WTC11 (cell line): Measurements from ENCODE around the gene ZNF440. TPM values are rescaled to one million over a fixed set of nuclear protein-coding genes. Genes with fewer than 3 reads are reported as not detected.
"Not testable (repeated sequence)": the region's sequence is repeated elsewhere in the genome, so short reads cannot be mapped to it uniquely, and the experiment has no call there.

Experiments
- ATAC-seq: fragments of 200-7000 bp; cut with Tn5 transposase; 2 replicates; pipeline ENCODE4 v1.10.0; 2021; ENCODE audit warnings: mild to moderate bottlenecking, moderate library complexity
- CTCF ChIA-PET: fragments of 300-600 bp; sonication (Branson Sonifier 250); formaldehyde crosslinking; loops from one replicate; lab custom pipeline; 2021; ENCODE audit warnings: antibody characterized with exemption; lab: Charles Lee
- POLR2A ChIA-PET: fragments of 350-600 bp; sonication (Branson Sonifier 250); formaldehyde crosslinking; loops from one replicate; lab custom pipeline; 2021; ENCODE audit warnings: antibody characterized with exemption; lab: Charles Lee
- DNase-seq: peaks from one replicate; pipeline ENCODE4 v3.0.0; 2021; ENCODE audit warnings: low spot score
- H3K27ac Mint-ChIP-seq: 2 replicates; pipeline ENCODE4 v1.8.0; 2021; ENCODE audit warnings: mixed read lengths
- H3K27me3 Mint-ChIP-seq: 2 replicates; pipeline ENCODE4 v1.8.0; 2021; ENCODE audit warnings: low read depth, mild to moderate bottlenecking, moderate library complexity, mixed read lengths
- H3K36me3 Mint-ChIP-seq: 2 replicates; pipeline ENCODE4 v1.8.0; 2021; ENCODE audit warnings: mixed read lengths
- H3K4me1 Mint-ChIP-seq: 2 replicates; pipeline ENCODE4 v1.8.0; 2022; ENCODE audit warnings: mixed read lengths
- H3K4me3 Mint-ChIP-seq: 2 replicates; pipeline ENCODE4 v1.8.0; 2021; ENCODE audit warnings: mild to moderate bottlenecking, moderate library complexity, mixed read lengths
- H3K9me3 Mint-ChIP-seq: 2 replicates; pipeline ENCODE4 v1.8.0; 2021; ENCODE audit warnings: mixed read lengths
- AR ChIP-seq: fragments of 250-450 bp; sonication (Bioruptor Pico); IDR thresholded peaks from 2 replicates; pipeline ENCODE4 v1.9.0; 2021; ENCODE audit warnings: mild to moderate bottlenecking
- CBFB ChIP-seq: sonication (generic); formaldehyde crosslinking; IDR thresholded peaks from 2 replicates; pipeline ENCODE4 v1.8.1; 2022; ENCODE audit warnings: mild to moderate bottlenecking, low read depth, missing genetic modification reagents
- CREM ChIP-seq: sonication (generic); formaldehyde crosslinking; IDR thresholded peaks from 2 replicates; pipeline ENCODE4 v1.8.1; 2022; ENCODE audit warnings: mild to moderate bottlenecking, missing genetic modification reagents, moderate library complexity
- CTCF ChIP-seq: fragments of 200-600 bp; IDR thresholded peaks from 2 replicates; pipeline ENCODE4 v1.8.0; 2022; ENCODE audit warnings: antibody characterized with exemption
- E2F4 ChIP-seq: sonication (generic); formaldehyde crosslinking; IDR thresholded peaks from 2 replicates; pipeline ENCODE4 v1.8.1; 2022; ENCODE audit warnings: low read depth, mild to moderate bottlenecking, moderate library complexity, missing genetic modification reagents, borderline replicate concordance
- JAZF1 ChIP-seq: fragments of 250-450 bp; sonication (Bioruptor Pico); IDR thresholded peaks from 2 replicates; pipeline ENCODE4 v1.9.0; 2021; ENCODE audit warnings: moderate library complexity, mild to moderate bottlenecking, inconsistent platforms
- NFE2L1 ChIP-seq: sonication (generic); formaldehyde crosslinking; IDR thresholded peaks from 2 replicates; pipeline ENCODE4 v1.8.1; 2023; ENCODE audit warnings: missing genetic modification reagents
- NFYB ChIP-seq: sonication (generic); formaldehyde crosslinking; conservative IDR thresholded peaks from 2 replicates; pipeline ENCODE4 v1.8.0; 2022; ENCODE audit warnings: low read depth, missing genetic modification reagents
- PREB ChIP-seq: sonication (generic); formaldehyde crosslinking; IDR thresholded peaks from 2 replicates; pipeline ENCODE4 v1.8.1; 2022; ENCODE audit warnings: mild to moderate bottlenecking, missing genetic modification reagents, moderate library complexity, borderline replicate concordance
- TCF7 ChIP-seq: sonication (generic); formaldehyde crosslinking; IDR thresholded peaks from 2 replicates; pipeline ENCODE4 v1.8.0; 2022; ENCODE audit warnings: mild to moderate bottlenecking, low read depth, missing genetic modification reagents, moderate library complexity
- USF2 ChIP-seq: sonication (generic); formaldehyde crosslinking; IDR thresholded peaks from 2 replicates; pipeline ENCODE4 v1.8.1; 2023; ENCODE audit warnings: mild to moderate bottlenecking, missing genetic modification reagents, moderate library complexity
- ZNF138 ChIP-seq: sonication (generic); formaldehyde crosslinking; conservative IDR thresholded peaks from 2 replicates; pipeline ENCODE4 v1.8.1; 2022; ENCODE audit warnings: mild to moderate bottlenecking, moderate library complexity, missing genetic modification reagents
- ZNF232 ChIP-seq: sonication (generic); formaldehyde crosslinking; IDR thresholded peaks from 2 replicates; pipeline ENCODE4 v1.8.0; 2022; ENCODE audit warnings: mild to moderate bottlenecking, missing genetic modification reagents
- ZNF317 ChIP-seq: sonication (generic); formaldehyde crosslinking; IDR thresholded peaks from 2 replicates; pipeline ENCODE4 v1.8.1; 2023; ENCODE audit warnings: low read depth, mild to moderate bottlenecking, moderate library complexity, missing genetic modification reagents, borderline replicate concordance
- ZNF425 ChIP-seq: fragments of 250-450 bp; sonication (Bioruptor Pico); conservative IDR thresholded peaks from 2 replicates; pipeline ENCODE4 v1.9.0; 2021; ENCODE audit warnings: mild to moderate bottlenecking
- total RNA-seq: library from RNA; stranded (reverse); gene quantifications from 3 replicates; pipeline ENCODE4 v1.2.3, GENCODE V29; 2021

The ZNF440 gene
- total RNA-seq, 1 experiment from 2014 or later: 16.4 TPM

- ATAC-seq: no peak
- Mint-ChIP-seq H3K27ac (no peak overlapping the region), H3K9me3 (peaks cover 64% of the 10 kb centered on the region), H3K4me3 (no peak overlapping the region), H3K36me3 (peaks cover 47% of the 10 kb centered on the region), H3K4me1 (no peaks in the 10 kb centered on the region), H3K27me3 (no peaks in the 10 kb centered on the region; the same call in none of the 2 replicates)
- POLR2A ChIA-PET: no interaction called here
- CTCF ChIA-PET: no interaction called here
- DNase-seq: no peak
- TF ChIP-seq USF2 (CRISPR knock-in tag) (no peak), CREM (CRISPR knock-in tag) (no peak), ZNF425 (CRISPR knock-in tag) (no peak)
Measured at GRCh38 chr19:11860721-11861120, 46.6 kb downstream of the ZNF440 start.

GRCh38 chr19:11861301-11861700 is 47.2 kb downstream of the ZNF440 start:
- ChIA-PET POLR2A (no interaction called here), CTCF (no interaction called here)
- no peak for ATAC-seq
- H3K4me1 Mint-ChIP-seq: no peaks in the 10 kb centered on the region
- H3K9me3 Mint-ChIP-seq: peaks cover 67% of the 10 kb centered on the region
- no peak overlapping the region for H3K27ac Mint-ChIP-seq
- peaks cover 50% of the 10 kb centered on the region for H3K36me3 Mint-ChIP-seq
- no peak overlapping the region for H3K4me3 Mint-ChIP-seq
- TF ChIP-seq ZNF317 (CRISPR knock-in tag) (no peak), ZNF138 (CRISPR knock-in tag) (no peak), CBFB (no peak), TCF7 (no peak), NFYB (CRISPR knock-in tag) (no peak), ZNF232 (no peak), AR (no peak), E2F4 (CRISPR knock-in tag) (no peak), CTCF (no peak), JAZF1 (no peak), NFE2L1 (CRISPR knock-in tag) (no peak), PREB (CRISPR knock-in tag) (no peak)
- H3K27me3 Mint-ChIP-seq: no peaks in the 10 kb centered on the region; the same call in none of the 2 replicates
- DNase-seq: no peak

GRCh38 chr19:11867766-11868165 is 53.7 kb downstream of the ZNF440 start:
- H3K9me3 Mint-ChIP-seq: peaks cover 81% of the 10 kb centered on the region
- ATAC-seq, H3K4me1 Mint-ChIP-seq, POLR2A ChIA-PET, CTCF ChIA-PET, H3K4me3 Mint-ChIP-seq, DNase-seq, H3K27ac Mint-ChIP-seq: not testable (repeated sequence)
- H3K36me3 Mint-ChIP-seq: peaks cover 73% of the 10 kb centered on the region
- peaks cover 11% of the 10 kb centered on the region for H3K27me3 Mint-ChIP-seq
